H9 (cell line): ENCODE measurements around the gene ZNF746. TPM values are rescaled to one million over a fixed set of nuclear protein-coding genes. Genes with fewer than 3 reads are reported as not detected.

Source experiments
- DNase-seq: peaks from one replicate; pipeline ENCODE4 v3.0.0-alpha.2; 2017
- H2AFZ ChIP-seq: one replicate; pipeline ENCODE4 v1.6.1; 2013; ENCODE audit warnings: mild to moderate bottlenecking, low read length, control low read depth, moderate library complexity
- H2AK5ac ChIP-seq: 2 replicates; pipeline ENCODE4 v1.6.1; 2013; ENCODE audit warnings: low read length, control low read depth, mixed read lengths; ENCODE audit not compliant: insufficient read length
- H2BK120ac ChIP-seq: one replicate; pipeline ENCODE4 v1.6.1; 2013; ENCODE audit warnings: low read depth, mild to moderate bottlenecking, low read length, control low read depth, inconsistent platforms; ENCODE audit not compliant: poor library complexity, severe bottlenecking
- H2BK12ac ChIP-seq: 2 replicates; pipeline ENCODE4 v1.6.1; 2013; ENCODE audit warnings: low read length, control low read depth, mixed read lengths, low read depth; ENCODE audit not compliant: insufficient read length
- H2BK15ac ChIP-seq: 2 replicates; pipeline ENCODE4 v1.6.1; 2013; ENCODE audit warnings: low read depth, low read length, control low read depth
- H2BK20ac ChIP-seq: one replicate; pipeline ENCODE4 v1.6.1; 2013; ENCODE audit warnings: low read depth, mild to moderate bottlenecking, low read length, control low read depth, inconsistent platforms; ENCODE audit not compliant: poor library complexity, severe bottlenecking
- H2BK5ac ChIP-seq: 2 replicates; pipeline ENCODE4 v1.6.1; 2013; ENCODE audit warnings: low read length, control low read depth, mixed read lengths; ENCODE audit not compliant: insufficient read length
- H3K14ac ChIP-seq: 2 replicates; pipeline ENCODE4 v1.6.1; 2013; ENCODE audit warnings: low read length, control low read depth; ENCODE audit not compliant: insufficient read depth
- H3K18ac ChIP-seq: 2 replicates; pipeline ENCODE4 v1.6.1; 2013; ENCODE audit warnings: low read depth, mild to moderate bottlenecking, mixed read lengths, low read length, control low read depth; ENCODE audit not compliant: insufficient read length
- H3K23ac ChIP-seq: 2 replicates; pipeline ENCODE4 v1.6.1; 2013; ENCODE audit warnings: low read length, control low read depth, mixed read lengths, low read depth; ENCODE audit not compliant: insufficient read length
- H3K23me2 ChIP-seq: 2 replicates; pipeline ENCODE4 v1.6.1; 2013; ENCODE audit warnings: low read depth, mild to moderate bottlenecking, mixed read lengths, low read length, control low read depth; ENCODE audit not compliant: insufficient read length, poor library complexity, severe bottlenecking
- H3K27ac ChIP-seq: 2 replicates; pipeline ENCODE4 v1.5.1; 2013; ENCODE audit warnings: low read length, control low read depth, mixed read lengths, low read depth; ENCODE audit not compliant: insufficient read length
- H3K27me3 ChIP-seq: 2 replicates; pipeline ENCODE4 v1.6.1; 2013; ENCODE audit warnings: low read length, control low read depth, inconsistent platforms; ENCODE audit not compliant: insufficient read depth
- H3K4ac ChIP-seq: 2 replicates; pipeline ENCODE4 v1.6.1; 2013; ENCODE audit warnings: low read depth, mild to moderate bottlenecking, control low read depth, inconsistent platforms, low read length, moderate library complexity
- H3K4me1 ChIP-seq: 2 replicates; pipeline ENCODE4 v1.6.1; 2013; ENCODE audit warnings: low read length, control low read depth, inconsistent platforms; ENCODE audit not compliant: insufficient read depth
- H3K4me2 ChIP-seq: 2 replicates; pipeline ENCODE4 v1.6.1; 2013; ENCODE audit warnings: low read length, control low read depth, mixed read lengths; ENCODE audit not compliant: insufficient read length, insufficient read depth
- H3K56ac ChIP-seq: 2 replicates; pipeline ENCODE4 v1.6.1; 2013; ENCODE audit warnings: low read depth, mild to moderate bottlenecking, mixed read lengths, low read length, control low read depth; ENCODE audit not compliant: insufficient read length
- H3K79me1 ChIP-seq: 2 replicates; pipeline ENCODE4 v1.6.1; 2013; ENCODE audit warnings: low read depth, mild to moderate bottlenecking, moderate library complexity, low read length, control low read depth, inconsistent platforms; ENCODE audit not compliant: insufficient read depth, poor library complexity, severe bottlenecking
- H3K79me2 ChIP-seq: 2 replicates; pipeline ENCODE4 v1.6.1; 2013; ENCODE audit warnings: low read length, control low read depth, inconsistent platforms; ENCODE audit not compliant: insufficient read depth
- H3K9ac ChIP-seq: 2 replicates; pipeline ENCODE4 v1.6.1; 2013; ENCODE audit warnings: low read length, control low read depth, mixed read lengths; ENCODE audit not compliant: insufficient read length; ENCODE audit errors: extremely low read depth
- H3K9me3 ChIP-seq: one replicate; pipeline ENCODE4 v1.6.1; 2013; ENCODE audit warnings: low read depth, low read length, inconsistent platforms; ENCODE audit not compliant: control insufficient read depth
- H3T11ph ChIP-seq: one replicate; pipeline ENCODE4 v1.6.1; 2013; ENCODE audit warnings: mild to moderate bottlenecking, low read length, control low read depth, inconsistent platforms
- H4K20me1 ChIP-seq: one replicate; pipeline ENCODE4 v1.6.1; 2013; ENCODE audit not compliant: control insufficient read depth, insufficient read length, insufficient read depth
- H4K5ac ChIP-seq: 2 replicates; pipeline ENCODE4 v1.6.1; 2013; ENCODE audit warnings: low read depth, mild to moderate bottlenecking, mixed read lengths, low read length, control low read depth; ENCODE audit not compliant: insufficient read length
- H4K8ac ChIP-seq: replicated peaks from 2 replicates; pipeline ENCODE4 v1.6.1; 2013; ENCODE audit warnings: low read length, control low read depth, mixed read lengths, low read depth; ENCODE audit not compliant: insufficient read length
- H4K91ac ChIP-seq: 2 replicates; pipeline ENCODE4 v1.6.1; 2013; ENCODE audit warnings: low read depth, mild to moderate bottlenecking, moderate library complexity, mixed read lengths, low read length, control low read depth; ENCODE audit not compliant: insufficient read length
- H3K27ac Mint-ChIP-seq, 3 experiments: 2 replicates in 2 of 3; 3 replicates in 1 of 3; pipeline ENCODE4 v1.8.0; 2020 to 2021; ENCODE audit warnings: mixed read lengths in 3 of 3, mild to moderate bottlenecking in 1 of 3, moderate library complexity in 1 of 3
- H3K27me3 Mint-ChIP-seq: 2 replicates; pipeline ENCODE4 v1.8.0; 2021; ENCODE audit warnings: low read depth, mild to moderate bottlenecking, moderate library complexity, mixed read lengths
- H3K36me3 Mint-ChIP-seq, 3 experiments: 2 replicates in 2 of 3; 3 replicates in 1 of 3; pipeline ENCODE4 v1.8.0; 2020 to 2021; ENCODE audit warnings: low read depth in 3 of 3, mixed read lengths in 3 of 3; ENCODE audit not compliant: insufficient read depth in 1 of 3
- H3K4me1 Mint-ChIP-seq, 2 experiments: 2 replicates each; pipeline ENCODE4 v1.8.0; 2020; ENCODE audit warnings: mixed read lengths in 2 of 2
- H3K4me3 Mint-ChIP-seq, 2 experiments: 2 replicates in 1 of 2; 3 replicates in 1 of 2; pipeline ENCODE4 v1.8.0; 2020 to 2021; ENCODE audit warnings: mild to moderate bottlenecking in 2 of 2, mixed read lengths in 2 of 2, moderate library complexity in 1 of 2
- H3K9me3 Mint-ChIP-seq, 2 experiments: 2 replicates in 1 of 2; 3 replicates in 1 of 2; pipeline ENCODE4 v1.8.0; 2020; ENCODE audit warnings: mild to moderate bottlenecking in 2 of 2, mixed read lengths in 2 of 2, moderate library complexity in 1 of 2
- CTCF ChIP-seq: fragments of 200-600 bp; sonication (generic); conservative IDR thresholded peaks from 3 replicates; pipeline ENCODE4 v1.8.0; 2021; ENCODE audit warnings: antibody characterized with exemption, mild to moderate bottlenecking
- WGBS: extraction: QIAGEN DNeasy Blood & Tissue Kit; methylation state at CpG from one replicate; pipeline ENCODE4 v1.1.7; 2013; ENCODE audit warnings: missing lambda C conversion rate, low lambda C conversion rate, mixed read lengths; ENCODE audit not compliant: insufficient read length; ENCODE audit errors: extremely low coverage; 5-methylcytosine and 5-hydroxymethylcytosine counted together
- total RNA-seq: library from RNA; stranded (reverse); gene quantifications from 2 replicates; pipeline ENCODE4 v1.2.1, GENCODE V29; 2021

ZNF746 gene
- total RNA-seq, 1 experiment from 2014 or later, result 26.7 TPM

GRCh38 chr7:149498811-149499210, 1.2 kb upstream of the ZNF746 start:
- peak overlapping the region; percentile 58 to 73; a peak in 3 of 5 replicates for H3K4me3 Mint-ChIP-seq
- H2AFZ ChIP-seq, result no peak overlapping the region
- no peak for TF ChIP-seq CTCF

More at GRCh38 chr7:149498811-149499210, 1.2 kb upstream of the ZNF746 start:
- H3K9me3 ChIP-seq, result no peaks in the 10 kb centered on the region
- H3K4me2 ChIP-seq, result no peak overlapping the region
- WGBS, result no CpG with 5 or more reads among the region's 6 CpGs
- H3K27ac ChIP-seq, result no peak overlapping the region
- H3K4ac ChIP-seq, result no peak overlapping the region
- no peak overlapping the region for H2BK5ac ChIP-seq
- no peak overlapping the region for H4K8ac ChIP-seq
- no peak overlapping the region for H3K9ac ChIP-seq
- Mint-ChIP-seq H3K27ac (no peak overlapping the region), H3K9me3 (peaks cover 0 to 2% of the 10 kb centered on the region in 2 experiments; a peak in 2 of 5 replicates), H3K36me3 (peaks cover 4 to 8% (median 5%) of the 10 kb centered on the region in 3 experiments), H3K27me3 (peaks cover 45% of the 10 kb centered on the region), H3K4me1 (peaks cover 10 to 14% of the 10 kb centered on the region in 2 experiments)
- H3K79me2 ChIP-seq, result peaks cover 4% of the 10 kb centered on the region; the same call in 1 of the 2 replicates
- DNase-seq, result no peak
- H3K18ac ChIP-seq, result no peak overlapping the region
- H3K4me1 ChIP-seq, result no peaks in the 10 kb centered on the region; the same call in 1 of the 2 replicates
- H3K56ac ChIP-seq, result no peak overlapping the region
- no peak overlapping the region for H3K23ac ChIP-seq
- no peak overlapping the region for H2BK120ac ChIP-seq
- H3K27me3 ChIP-seq, result peaks cover 4% of the 10 kb centered on the region; the same call in 1 of the 2 replicates
- H3T11ph ChIP-seq, result no peak overlapping the region
- H2AK5ac ChIP-seq, result no peak overlapping the region
- no peak overlapping the region for H4K91ac ChIP-seq
- H2BK12ac ChIP-seq, result no peak overlapping the region
- H2BK20ac ChIP-seq, result no peak overlapping the region
- H4K5ac ChIP-seq, result no peak overlapping the region
- H3K23me2 ChIP-seq, result peaks cover 7% of the 10 kb centered on the region
- H3K14ac ChIP-seq, result no peak overlapping the region
- H3K79me1 ChIP-seq, result peaks cover 2% of the 10 kb centered on the region
- no peaks in the 10 kb centered on the region for H4K20me1 ChIP-seq
- no peak overlapping the region for H2BK15ac ChIP-seq
